K562 (cell line): Measurements from ENCODE around the gene TRAP1. TPM values are rescaled to one million over a fixed set of nuclear protein-coding genes. Genes with fewer than 3 reads are reported as not detected.
A peak's percentile ranks its signal among the peaks of the same experiment; 100 is the strongest.

Experiments
- ATAC-seq: fragments of 200-7000 bp; cut with Tn5 transposase; 3 replicates; pipeline ENCODE4 v1.9.1; 2020; ENCODE audit warnings: moderate library complexity
- BruUV-seq: library from RNA; stranded (reverse); fragments of 400-500 nt; replicated peaks from 2 replicates; lab custom pipeline; 2021; lab: Mats Ljungman, UMichigan
- CTCF ChIA-PET: fragments of 300-600 bp; formaldehyde crosslinking; extraction: SDS; loops from one replicate; lab custom pipeline; 2021; ENCODE audit warnings: low intra/inter-chr PET ratio; lab: Yijun Ruan, JAX
- POLR2A ChIA-PET: fragments of 300-600, 350-650 bp; sonication (Branson Sonifier 250); formaldehyde crosslinking; extraction: SDS; loops from one replicate; lab custom pipeline; 2021; ENCODE audit warnings: antibody characterized with exemption, inconsistent platforms; lab: Yijun Ruan, JAX
- DNase-seq, 4 experiments: peaks; one replicate each; pipeline versions ENCODE4 v3.0.0 to v3.0.0-alpha.2; 2011 to 2018; ENCODE audit warnings: low spot score in 3 of 4, mixed read lengths in 3 of 4; ENCODE audit errors: extremely low read depth in 1 of 4
- FAIRE-seq: peaks from 2 replicates; lab custom pipeline; 2011; peaks lifted over from hg19 to GRCh38; lab: Jason Lieb, UNC
- H2AFZ ChIP-seq: 2 replicates; pipeline ENCODE4 v1.6.0; 2011; ENCODE audit warnings: low read depth, low read length, control low read depth, inconsistent platforms
- H3K27ac ChIP-seq: fragments of 200-600 bp; 3 replicates; pipeline ENCODE4 v1.8.0; 2011; ENCODE audit warnings: low read depth, mild to moderate bottlenecking, control low read depth, inconsistent platforms, low read length, moderate library complexity, mixed read lengths; ENCODE audit errors: extremely low read depth
- H3K27me3 ChIP-seq, 2 experiments: fragments of 300-600 bp in 1 of 2; 2 replicates in 1 of 2; 3 replicates in 1 of 2; pipeline versions ENCODE4 v1.6.0 to v1.8.0; 2011; ENCODE audit warnings: inconsistent platforms in 2 of 2, low read length in 2 of 2, mild to moderate bottlenecking in 1 of 2, mixed read lengths in 1 of 2, moderate library complexity in 1 of 2; ENCODE audit not compliant: control insufficient read depth in 2 of 2, insufficient read depth in 2 of 2
- H3K36me3 ChIP-seq: fragments of 300-600 bp; 3 replicates; pipeline ENCODE4 v1.8.0; 2011; ENCODE audit warnings: mild to moderate bottlenecking, low read length, inconsistent platforms; ENCODE audit not compliant: control insufficient read depth, insufficient read depth
- H3K4me1 ChIP-seq, 2 experiments: fragments of 200-600 bp in 1 of 2; replicated peaks in 1 of 2; 2 replicates in 1 of 2; 3 replicates in 1 of 2; pipeline versions ENCODE4 v1.5.1 to v1.8.0; 2011; ENCODE audit warnings: inconsistent platforms in 2 of 2, low read length in 2 of 2, mild to moderate bottlenecking in 1 of 2, mixed read lengths in 1 of 2, moderate library complexity in 1 of 2; ENCODE audit not compliant: control insufficient read depth in 2 of 2, insufficient read depth in 2 of 2
- H3K4me2 ChIP-seq: 2 replicates; pipeline ENCODE4 v1.6.1; 2011; ENCODE audit warnings: low read length, control low read depth, inconsistent platforms, mixed read lengths; ENCODE audit not compliant: insufficient read depth
- H3K4me3 ChIP-seq: fragments of 200-600 bp; sonication (generic), shearing (Covaris generic); 2 replicates; pipeline ENCODE4 v1.5.1; 2016; ENCODE audit warnings: control low read depth, inconsistent platforms
- H3K79me2 ChIP-seq: fragments of 200-600 bp; 3 replicates; pipeline ENCODE4 v1.8.0; 2011; ENCODE audit warnings: low read length, inconsistent platforms; ENCODE audit not compliant: control insufficient read depth, insufficient read depth
- H3K9ac ChIP-seq, 2 experiments: 2 replicates each; pipeline versions ENCODE4 v1.6.0 to v1.6.1; 2011; ENCODE audit warnings: low read depth in 2 of 2, low read length in 2 of 2, control low read depth in 1 of 2, inconsistent platforms in 1 of 2, mild to moderate bottlenecking in 1 of 2, mixed read lengths in 1 of 2; ENCODE audit not compliant: insufficient read depth in 1 of 2
- H3K9me1 ChIP-seq: one replicate; pipeline ENCODE4 v1.6.0; 2011; ENCODE audit warnings: inconsistent platforms, mild to moderate bottlenecking, low read length, moderate library complexity; ENCODE audit not compliant: control insufficient read depth, insufficient read depth
- H3K9me3 ChIP-seq: replicated peaks from 2 replicates; pipeline ENCODE4 v1.5.1; 2011; ENCODE audit warnings: low read depth, low read length, inconsistent platforms; ENCODE audit not compliant: control insufficient read depth, insufficient read depth
- H4K20me1 ChIP-seq: replicated peaks from 2 replicates; pipeline ENCODE4 v1.6.1; 2011; ENCODE audit warnings: low read length, inconsistent platforms, mixed read lengths; ENCODE audit not compliant: control insufficient read depth, insufficient read depth
- MYC ChIP-seq, 2 experiments: fragments of 250-450 bp in 1 of 2; sonication (Bioruptor Pico) in 1 of 2; IDR thresholded peaks; 2 replicates each; pipeline versions ENCODE4 v1.5.1 to v1.6.1; 2012 to 2021; ENCODE audit warnings: low read depth in 2 of 2, borderline replicate concordance in 1 of 2, improper control_type of control experiment in 1 of 2, low read length in 1 of 2, mild to moderate bottlenecking in 1 of 2, moderate library complexity in 1 of 2
- NCOA2 ChIP-seq, 2 experiments: fragments of 450-650 bp; IDR thresholded peaks; 2 replicates each; pipeline ENCODE4 v1.6.1; 2018; ENCODE audit warnings: mild to moderate bottlenecking in 2 of 2, moderate library complexity in 1 of 2; ENCODE audit not compliant: partially characterized antibody in 2 of 2
- POLR2G ChIP-seq: fragments of 200-400 bp; formaldehyde crosslinking; IDR thresholded peaks from 2 replicates; pipeline ENCODE4 v1.6.1; 2017; ENCODE audit warnings: low read depth, mild to moderate bottlenecking, antibody characterized with exemption, low read length, moderate library complexity
- RBM22 ChIP-seq: fragments of 200-400 bp; formaldehyde crosslinking; IDR thresholded peaks from 2 replicates; pipeline ENCODE4 v1.6.1; 2018; ENCODE audit warnings: low read length, low read depth; ENCODE audit not compliant: poor library complexity, severe bottlenecking
- WGBS: fragments of 100-300 bp; shearing (Covaris generic); methylation state at CpG from one replicate; pipeline ENCODE4 v1.1.6; 2016; ENCODE audit warnings: low coverage, mixed read lengths; ENCODE audit not compliant: insufficient coverage; ENCODE audit errors: missing lambda C conversion rate; 5-methylcytosine and 5-hydroxymethylcytosine counted together
- in situ Hi-C: fragments of 300-500 bp; cut with MboI; formaldehyde crosslinking; loops from 4 replicates; pipeline ENCODE4 v1.15.0; 2018; ENCODE audit warnings: inconsistent platforms, mixed read lengths
- intact Hi-C: fragments of 100-400 bp; cut with micrococcal nuclease; formaldehyde crosslinking; loops from 2 replicates; pipeline ENCODE4 v1.14.2; 2022
- polyA plus RNA-seq, 8 experiments: library from polyadenylated mRNA; depleted of rRNA in 4 of 8; stranded (reverse) in 5 of 8; unstranded in 3 of 8; fragments of >200 nt; fragmentation: Nextera tagmentation in 2 of 8; fragmentation: Illumina TruSeq in 1 of 8; extraction: Ambion mirVana in 2 of 8; extraction: Trizol in 1 of 8; gene quantifications; 2 replicates each; pipeline versions ENCODE4 v1.2.1 to v1.2.3, GENCODE V29; 2011 to 2014; ENCODE audit warnings: inconsistent platforms in 1 of 8, missing spikeins in 1 of 8
- total RNA-seq, 7 experiments: library from RNA; depleted of rRNA in 6 of 7; stranded (reverse); fragments of >200 nt in 6 of 7; fragmentation: Illumina TruSeq in 2 of 7; extraction: Trizol in 2 of 7; gene quantifications; 2 replicates each; pipeline versions ENCODE4 v1.2.1 to v1.2.3, GENCODE V29; 2011 to 2021; ENCODE audit warnings: low replicate concordance in 1 of 7

TRAP1 gene
- total and polyA plus RNA-seq, 9 of the 15 experiments (the other 6 are each of a cell fraction or from before 2014, with no cell fraction given): 19.1 to 436 (median 301) TPM

GRCh38 chr16:3673201-3673600, 44.1 kb downstream of the TRAP1 start:
- CTCF ChIA-PET: no interaction called here
- no TSS peak for BruUV-seq
- no peak for TF ChIP-seq MYC (IDR thresholded peaks at IDR 0.05; ENCODE audit: low read depth, low read length)
- TF ChIP-seq MYC (CRISPR knock-in tag; IDR thresholded peaks at IDR 0.05; ENCODE audit: borderline replicate concordance, low read depth): no peak
- TF ChIP-seq POLR2G: peak; percentile 41
- Histone ChIP-seq H2AFZ (no peak overlapping the region), H3K27me3 (no peaks in the 10 kb centered on the region), H3K4me1 (peaks cover 0 to 6% of the 10 kb centered on the region in 2 experiments; a peak in 1 of 5 replicates), H4K20me1 (peaks cover 2% of the 10 kb centered on the region; the same call in 1 of the 2 replicates), H3K9ac (no peak overlapping the region), H3K4me3 (no peak overlapping the region), H3K79me2 (no peaks in the 10 kb centered on the region), H3K9me1 (no peaks in the 10 kb centered on the region), H3K9me3 (no peaks in the 10 kb centered on the region), H3K27ac (no peak overlapping the region), H3K4me2 (no peak overlapping the region), H3K36me3 (peaks cover 95% of the 10 kb centered on the region; the same call in 2 of the 3 replicates)
- no peak for FAIRE-seq
- in situ Hi-C loops: no loop called here
- intact Hi-C loops: no loop called here
- POLR2A ChIA-PET: no interaction called here
- no peak for ATAC-seq
- no peak for DNase-seq
- WGBS: 91% methylated on average over 13 of the region's 18 CpGs

- Histone ChIP-seq H3K79me2 (no peaks in the 10 kb centered on the region), H2AFZ (no peak overlapping the region), H3K4me3 (no peak overlapping the region), H4K20me1 (peaks cover 2% of the 10 kb centered on the region; the same call in 1 of the 2 replicates), H3K36me3 (peaks cover 90% of the 10 kb centered on the region; the same call in 2 of the 3 replicates), H3K27me3 (no peaks in the 10 kb centered on the region), H3K4me2 (no peak overlapping the region), H3K9ac (no peak overlapping the region), H3K9me1 (no peaks in the 10 kb centered on the region), H3K4me1 (peaks cover 0 to 6% of the 10 kb centered on the region in 2 experiments; a peak in 1 of 5 replicates), H3K9me3 (no peaks in the 10 kb centered on the region), H3K27ac (no peak overlapping the region)
- in situ Hi-C loops: no loop called here
- intact Hi-C loops: no loop called here
- 94% methylated on average over 18 of the region's 26 CpGs for WGBS
- peak; percentile 81 for TF ChIP-seq RBM22
- peak; percentile 57; the same call in 1 of the 2 replicates for TF ChIP-seq POLR2G
- no peak for TF ChIP-seq NCOA2 (IDR thresholded peaks at IDR 0.05; ENCODE audit: partially characterized antibody in 2 of 2)
- BruUV-seq: no TSS peak
- ATAC-seq: no peak
- POLR2A ChIA-PET: interaction anchor here (1.2 kb wide), 1 partner anchor 16 kb away, joined by 4 read pairs; no protein-coding TSS in a partner anchor
- no peak for DNase-seq
- CTCF ChIA-PET: no interaction called here
- no peak for FAIRE-seq
Measured at GRCh38 chr16:3672571-3673041, 44.7 kb downstream of the TRAP1 start.
